ENCODE results near the gene NALCN.

The NALCN gene

GRCh38 chr13:101016475-101016874 lies 399.8 kb downstream of the NALCN start:
- DNase-seq: no peak

GRCh38 chr13:101013245-101013644 lies 403.1 kb downstream of the NALCN start:
- DNase-seq: no peak

GRCh38 chr13:101010100-101010499 lies 406.2 kb downstream of the NALCN start:
- no peak for DNase-seq

GRCh38 chr13:101007245-101007644 lies 409.1 kb downstream of the NALCN start:
- no peak for DNase-seq
